ENCODE results near the gene ZNF207. TPM values are rescaled to one million over a fixed set of nuclear protein-coding genes. Genes with fewer than 3 reads are reported as not detected.
"Not testable (repeated sequence)": the region's sequence is repeated elsewhere in the genome, so short reads cannot be mapped to it uniquely, and the experiment has no call there.

Gene ZNF207
- total and polyA plus RNA-seq, 2 donors from 2014 or later, result 54.3 to 150 TPM

- Histone ChIP-seq H3K9me3 (ENCODE audit: control insufficient read depth in 2 of 3, insufficient read depth in 1 of 3, low read length in 3 of 3) (no peaks in the 10 kb centered on the region), H3K9ac (ENCODE audit: low read length in 3 of 3) (peak overlapping the region; percentile 98 to 100 (median 99)), H3K4me1 (ENCODE audit: control insufficient read depth in 2 of 3, insufficient read depth in 2 of 3, low read depth in 1 of 3, low read length in 3 of 3) (peaks cover 0 to 16% (median 14%) of the 10 kb centered on the region in 3 donors), H3K27me3 (ENCODE audit: control insufficient read depth, insufficient read depth, low read length) (no peaks in the 10 kb centered on the region), H3K36me3 (ENCODE audit: control insufficient read depth in 2 of 3, insufficient read depth in 3 of 3, low read length in 3 of 3) (peaks cover 0 to 23% (median 4%) of the 10 kb centered on the region in 3 donors), H3K4me3 (ENCODE audit: low read length in 3 of 3) (peak overlapping the region; percentile 99 to 100 (median 99)), H3K27ac (ENCODE audit: low read depth in 2 of 2, low read length in 2 of 2) (peak overlapping the region; percentile 99)
- intact Hi-C loops (cut with DNase I), result no loop called here
- DNase-seq (peak in 2 of 5 donors; percentile 75 to 88), FAIRE-seq (no peak)
- TF ChIP-seq, protein P1, sequence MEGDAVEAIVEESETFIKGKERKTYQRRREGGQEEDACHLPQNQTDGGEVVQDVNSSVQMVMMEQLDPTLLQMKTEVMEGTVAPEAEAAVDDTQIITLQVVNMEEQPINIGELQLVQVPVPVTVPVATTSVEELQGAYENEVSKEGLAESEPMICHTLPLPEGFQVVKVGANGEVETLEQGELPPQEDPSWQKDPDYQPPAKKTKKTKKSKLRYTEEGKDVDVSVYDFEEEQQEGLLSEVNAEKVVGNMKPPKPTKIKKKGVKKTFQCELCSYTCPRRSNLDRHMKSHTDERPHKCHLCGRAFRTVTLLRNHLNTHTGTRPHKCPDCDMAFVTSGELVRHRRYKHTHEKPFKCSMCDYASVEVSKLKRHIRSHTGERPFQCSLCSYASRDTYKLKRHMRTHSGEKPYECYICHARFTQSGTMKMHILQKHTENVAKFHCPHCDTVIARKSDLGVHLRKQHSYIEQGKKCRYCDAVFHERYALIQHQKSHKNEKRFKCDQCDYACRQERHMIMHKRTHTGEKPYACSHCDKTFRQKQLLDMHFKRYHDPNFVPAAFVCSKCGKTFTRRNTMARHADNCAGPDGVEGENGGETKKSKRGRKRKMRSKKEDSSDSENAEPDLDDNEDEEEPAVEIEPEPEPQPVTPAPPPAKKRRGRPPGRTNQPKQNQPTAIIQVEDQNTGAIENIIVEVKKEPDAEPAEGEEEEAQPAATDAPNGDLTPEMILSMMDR (IDR thresholded peaks at IDR 0.05; ENCODE audit: borderline replicate concordance, extremely low read depth, insufficient read depth), result no peak
Observed at GRCh38 chr17:32350666-32351418, 885 bp downstream of the ZNF207 start.

GRCh38 chr17:32352734-32353133, 2.8 kb downstream of the ZNF207 start:
- intact Hi-C loops (cut with DNase I); H3K27me3 ChIP-seq (ENCODE audit: control insufficient read depth, insufficient read depth, low read length); H3K9ac ChIP-seq (ENCODE audit: low read length in 3 of 3); FAIRE-seq; H3K27ac ChIP-seq (ENCODE audit: low read depth in 2 of 2, low read length in 2 of 2); H3K9me3 ChIP-seq (ENCODE audit: control insufficient read depth in 2 of 3, insufficient read depth in 1 of 3, low read length in 3 of 3); DNase-seq: not testable (repeated sequence)
- H3K4me3 ChIP-seq (ENCODE audit: low read length in 3 of 3), result peak overlapping the region in 2 of 3 donors; percentile 51 to 99
- H3K36me3 ChIP-seq (ENCODE audit: control insufficient read depth in 2 of 3, insufficient read depth in 3 of 3, low read length in 3 of 3), result peaks cover 0 to 26% (median 4%) of the 10 kb centered on the region in 3 donors
- H3K4me1 ChIP-seq (ENCODE audit: control insufficient read depth in 2 of 3, insufficient read depth in 2 of 3, low read depth in 1 of 3, low read length in 3 of 3), result peaks cover 0 to 19% (median 14%) of the 10 kb centered on the region in 3 donors

DNA sequence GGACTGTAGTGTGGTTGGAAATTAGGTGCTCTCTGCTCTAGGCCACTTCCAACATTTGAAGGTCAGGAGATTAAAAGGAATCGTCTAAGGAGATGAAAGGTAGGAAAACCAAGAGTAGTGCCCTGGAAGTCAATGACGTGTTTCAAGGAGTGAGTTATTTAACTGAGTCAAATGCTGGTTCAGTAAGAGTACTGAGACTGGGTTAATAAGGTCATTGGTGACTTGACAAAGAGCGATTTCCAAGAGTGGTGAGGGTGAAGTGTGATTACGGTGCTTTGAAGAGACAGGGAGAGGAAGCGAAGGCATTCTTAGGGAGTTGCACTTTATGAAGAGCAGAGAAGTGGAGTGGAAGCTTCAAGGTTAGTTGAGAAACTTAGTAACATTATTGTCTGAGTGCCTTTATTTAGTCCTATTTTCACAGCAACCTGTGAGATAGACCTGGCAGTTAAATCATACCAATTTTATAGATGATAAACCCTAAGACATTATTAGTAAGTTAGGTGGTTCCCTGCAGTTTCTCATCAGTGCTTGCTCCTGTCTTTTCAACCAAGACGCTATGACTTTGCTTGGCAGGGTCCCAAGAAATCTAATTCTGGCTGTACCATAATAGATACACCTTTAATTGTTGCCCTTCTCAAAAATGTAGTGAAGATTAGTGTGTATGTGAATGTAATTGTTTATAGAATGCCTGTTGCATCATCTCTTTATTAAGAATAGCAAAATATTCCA, 5.9 kb downstream of the ZNF207 start:
- H3K9me3 ChIP-seq (ENCODE audit: control insufficient read depth in 2 of 3, insufficient read depth in 1 of 3, low read length in 3 of 3), result no peaks in the 10 kb centered on the region

More for the DNA sequence above, 5.9 kb downstream of the ZNF207 start:
- Histone ChIP-seq H3K36me3 (ENCODE audit: control insufficient read depth in 2 of 3, insufficient read depth in 3 of 3, low read length in 3 of 3) (peaks cover 8 to 47% (median 12%) of the 10 kb centered on the region in 3 donors), H3K27me3 (ENCODE audit: control insufficient read depth, insufficient read depth, low read length) (no peaks in the 10 kb centered on the region), H3K4me3 (ENCODE audit: low read length in 3 of 3) (peak overlapping the region in 1 of 3 donors; percentile 27), H3K27ac (ENCODE audit: low read depth in 2 of 2, low read length in 2 of 2) (no peak overlapping the region), H3K9ac (ENCODE audit: low read length in 3 of 3) (no peak overlapping the region), H3K4me1 (ENCODE audit: control insufficient read depth in 2 of 3, insufficient read depth in 2 of 3, low read depth in 1 of 3, low read length in 3 of 3) (peaks cover 0 to 13% (median 12%) of the 10 kb centered on the region in 3 donors)
- DNase-seq (no peak), FAIRE-seq (no peak)
- intact Hi-C loops (cut with DNase I), result no loop called here
- TF ChIP-seq, protein P1 (IDR thresholded peaks at IDR 0.05; ENCODE audit: borderline replicate concordance, extremely low read depth, insufficient read depth), result no peak
